HG02610 (cell line): ENCODE data around the gene TSPAN32.
"Not testable (repeated sequence)": the region's sequence is repeated elsewhere in the genome, so short reads cannot be mapped to it uniquely, and the experiment has no call there.

Experiments used
- ATAC-seq: cut with Tn5 transposase; IDR thresholded peaks from one replicate; pipeline ENCODE4 v1.9.1; 2021; ENCODE audit warnings: mild to moderate bottlenecking, moderate library complexity; ENCODE audit not compliant: unreplicated experiment

The TSPAN32 gene

DNA sequence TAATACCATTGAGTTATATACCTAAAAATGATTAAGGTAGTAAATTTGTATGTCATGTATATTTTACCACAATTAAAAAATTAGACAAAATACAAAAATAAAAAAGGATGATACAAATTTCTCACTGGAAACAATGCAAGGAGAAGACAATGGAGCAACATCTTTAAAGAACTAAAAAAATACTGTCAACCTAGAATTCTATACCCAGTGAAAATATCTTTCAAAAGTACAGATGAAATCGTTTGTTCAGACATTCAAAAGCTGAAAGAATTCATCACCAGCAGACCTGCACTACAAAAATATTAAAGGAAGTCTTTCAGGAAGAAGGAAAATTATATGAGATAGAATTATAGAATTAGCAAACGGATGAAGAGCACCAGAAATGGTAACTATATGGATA lies 21.6 kb upstream of the TSPAN32 start:
- ATAC-seq: no peak

DNA sequence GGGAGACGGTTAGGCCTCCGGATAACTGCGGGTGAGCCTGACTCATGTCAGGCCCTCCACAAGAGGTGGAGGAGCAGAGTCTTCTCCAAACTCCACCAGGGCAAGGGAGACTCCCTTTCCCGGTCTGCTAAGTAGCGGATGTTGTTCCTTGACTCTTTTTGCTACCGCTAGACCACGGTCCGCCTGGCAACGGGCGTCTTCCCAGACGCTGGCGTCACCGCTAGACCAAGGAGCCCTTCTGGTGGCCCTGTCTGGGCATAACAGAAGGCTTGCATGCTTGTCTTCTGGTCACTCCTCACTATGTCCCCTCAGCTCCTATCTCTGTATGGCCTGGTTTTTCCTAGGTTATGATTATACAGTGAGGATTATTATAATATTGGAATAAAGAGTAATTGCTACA lies 15.5 kb upstream of the TSPAN32 start:
- not testable (repeated sequence) for ATAC-seq

DNA sequence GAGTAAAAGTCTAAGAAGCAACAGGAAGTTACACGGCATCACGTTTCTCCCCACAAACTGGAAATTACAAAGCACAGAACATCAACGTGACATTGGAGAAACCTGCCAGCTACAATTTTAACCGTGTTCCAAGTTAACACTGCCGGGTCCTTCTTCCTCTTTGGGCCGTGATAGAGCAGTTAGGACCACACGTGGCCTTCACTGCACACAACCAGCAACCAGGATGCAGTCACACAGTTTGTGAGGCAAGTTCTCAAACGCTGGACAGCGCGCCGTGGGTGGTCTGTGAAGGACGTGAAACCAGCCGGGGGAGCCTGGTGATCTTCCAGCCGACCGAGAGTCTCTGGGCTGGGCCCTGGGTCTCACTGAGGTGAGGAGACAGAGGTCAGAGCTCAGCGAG lies 14.7 kb upstream of the TSPAN32 start:
- ATAC-seq: no peak

DNA sequence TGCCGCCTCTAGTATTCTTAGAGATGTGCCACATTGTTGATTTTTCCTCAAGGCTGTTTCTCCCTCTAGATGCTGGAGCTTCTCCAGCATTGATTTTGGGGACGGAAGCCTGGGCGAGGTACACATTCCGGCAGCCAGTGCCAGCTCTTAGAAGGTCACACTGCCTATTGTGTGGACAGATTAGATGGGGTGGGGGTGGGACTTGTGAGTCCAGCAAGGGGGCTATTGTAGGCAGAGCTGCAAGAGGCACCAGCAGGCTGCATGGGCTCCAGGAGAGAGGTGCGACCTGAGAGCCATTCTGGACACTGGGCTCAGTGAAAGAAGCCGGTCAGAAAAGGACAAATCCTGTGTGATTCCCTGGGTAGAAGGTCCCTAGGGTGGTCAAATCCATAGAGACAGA lies 12.5 kb upstream of the TSPAN32 start:
- no peak for ATAC-seq

DNA sequence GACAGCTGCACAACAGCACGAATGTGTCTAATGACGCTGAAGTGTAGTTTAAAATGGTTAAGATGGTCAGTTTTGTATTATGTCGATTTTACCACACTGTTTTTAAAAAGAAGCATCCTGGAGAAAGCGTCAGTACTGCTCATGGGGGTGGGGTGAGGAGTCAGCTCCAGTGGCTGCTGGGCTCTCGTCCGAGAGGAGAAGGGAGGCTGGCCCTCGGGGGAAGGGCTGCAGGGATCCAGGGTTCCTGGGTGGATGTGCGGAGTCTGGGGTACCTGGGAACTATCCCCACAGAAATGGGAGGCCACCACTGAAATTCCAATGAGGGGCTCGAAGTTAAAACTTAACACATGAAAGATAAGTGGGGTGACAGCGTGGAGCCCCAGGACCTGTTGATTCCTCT lies 12.0 kb upstream of the TSPAN32 start:
- no peak for ATAC-seq

DNA sequence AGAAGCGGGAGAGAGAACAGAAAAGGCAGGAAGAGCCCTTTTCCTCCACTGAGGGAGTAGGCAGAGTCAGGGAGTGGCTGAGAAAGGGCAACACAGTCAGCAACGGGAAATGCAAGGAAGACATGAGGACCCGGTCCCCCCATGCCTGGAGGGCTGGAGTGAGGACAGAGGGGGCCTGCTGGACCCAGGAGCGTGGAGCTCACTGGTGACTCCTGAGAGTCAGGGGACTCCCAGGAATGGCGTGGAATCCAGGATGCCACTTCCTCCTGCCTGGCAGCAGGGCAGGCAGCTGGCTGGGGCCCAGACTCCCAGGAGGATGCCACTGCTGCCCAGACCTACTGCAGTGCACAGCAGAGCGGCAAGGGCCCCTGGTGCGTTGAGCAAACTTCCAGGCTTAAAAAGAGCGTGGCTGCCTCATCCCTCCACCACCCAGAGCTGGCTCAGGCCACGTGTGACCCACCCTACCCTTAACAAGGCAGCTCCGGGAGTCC lies 11.4 kb upstream of the TSPAN32 start:
- ATAC-seq: no peak

DNA sequence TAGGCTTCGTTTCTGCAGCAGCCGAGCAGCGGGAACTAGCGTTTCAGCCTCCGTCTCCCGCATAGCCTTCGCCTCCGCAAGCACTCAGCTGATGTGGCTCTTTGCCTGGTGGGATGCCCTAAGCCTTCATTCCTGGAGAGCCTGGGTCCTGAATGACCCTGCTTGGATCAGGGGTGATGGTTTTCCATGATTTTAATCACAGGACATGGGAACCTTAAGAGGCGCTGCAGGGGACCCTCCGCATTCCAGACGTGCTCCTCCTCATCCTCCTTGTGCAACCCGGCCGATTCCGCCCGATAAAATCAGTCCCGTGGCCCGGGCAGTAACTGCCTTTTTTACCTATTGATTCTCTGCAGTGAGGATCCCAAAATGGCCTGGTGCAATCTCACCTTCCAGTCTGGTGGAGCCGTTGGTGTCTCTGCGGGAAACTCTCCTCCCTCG lies 8.3 kb upstream of the TSPAN32 start:
- no peak for ATAC-seq

DNA sequence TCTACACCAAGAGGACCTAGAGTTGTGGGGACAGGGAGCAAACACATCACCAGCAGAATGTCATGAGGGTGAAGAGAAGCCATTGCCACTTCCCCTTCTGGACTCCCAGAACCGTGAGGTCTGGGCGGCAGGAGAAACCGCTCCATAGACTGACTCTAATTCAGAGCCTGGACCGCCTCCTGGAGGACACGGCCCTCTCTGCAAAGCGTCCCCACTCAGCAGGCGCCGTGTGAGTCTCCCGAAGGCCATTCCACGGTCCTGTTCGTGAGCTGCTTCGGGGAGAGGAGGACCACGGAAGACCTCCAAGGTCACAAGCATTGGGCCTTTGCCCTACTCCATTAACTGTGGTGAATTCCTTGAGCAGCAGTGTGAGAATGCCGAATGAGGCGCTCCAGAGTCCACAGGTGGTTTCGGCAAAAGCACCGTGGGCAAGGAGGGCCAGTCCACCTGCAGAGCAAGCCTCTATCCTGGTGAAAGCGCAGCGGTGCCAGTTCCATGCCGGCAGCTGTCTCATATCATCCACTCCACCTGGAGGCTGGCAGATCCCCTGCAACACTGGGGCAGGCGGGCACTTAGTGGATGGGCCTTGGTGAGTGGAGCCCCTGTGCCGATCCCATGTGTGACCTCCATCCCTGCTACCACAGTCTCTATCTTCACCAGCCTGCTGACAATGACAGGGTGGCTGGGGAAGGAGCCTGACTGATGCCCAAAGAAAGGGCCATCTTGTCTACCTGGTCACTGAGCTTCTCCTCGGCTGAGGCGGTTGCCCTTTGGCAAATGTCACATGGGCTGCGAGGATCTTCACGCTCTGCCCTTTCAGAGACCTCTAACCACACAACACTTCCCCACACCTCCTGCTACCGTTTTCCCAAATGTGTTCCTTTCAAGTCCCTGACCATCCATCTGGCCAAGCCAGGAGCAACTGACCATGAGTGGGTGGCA lies 7.6 kb upstream of the TSPAN32 start:
- ATAC-seq: no peak

DNA sequence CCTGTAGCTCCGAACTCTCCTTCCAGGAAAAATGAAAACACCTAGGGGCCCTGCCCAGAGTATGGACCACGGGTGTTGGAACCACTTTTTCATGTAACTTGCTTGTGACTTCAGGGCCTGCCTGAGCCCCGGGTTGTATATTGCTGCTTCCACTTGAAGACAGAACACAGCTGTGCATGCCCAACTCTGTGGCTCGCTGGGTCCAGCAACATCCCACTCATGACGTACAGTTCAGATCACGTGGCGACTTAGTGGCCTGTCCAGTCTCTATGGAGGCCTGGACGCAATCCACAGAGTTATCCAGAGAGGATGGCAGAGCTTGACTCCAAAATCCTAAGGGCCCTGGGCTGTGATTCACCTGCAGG lies 6.9 kb upstream of the TSPAN32 start:
- ATAC-seq: no peak

DNA sequence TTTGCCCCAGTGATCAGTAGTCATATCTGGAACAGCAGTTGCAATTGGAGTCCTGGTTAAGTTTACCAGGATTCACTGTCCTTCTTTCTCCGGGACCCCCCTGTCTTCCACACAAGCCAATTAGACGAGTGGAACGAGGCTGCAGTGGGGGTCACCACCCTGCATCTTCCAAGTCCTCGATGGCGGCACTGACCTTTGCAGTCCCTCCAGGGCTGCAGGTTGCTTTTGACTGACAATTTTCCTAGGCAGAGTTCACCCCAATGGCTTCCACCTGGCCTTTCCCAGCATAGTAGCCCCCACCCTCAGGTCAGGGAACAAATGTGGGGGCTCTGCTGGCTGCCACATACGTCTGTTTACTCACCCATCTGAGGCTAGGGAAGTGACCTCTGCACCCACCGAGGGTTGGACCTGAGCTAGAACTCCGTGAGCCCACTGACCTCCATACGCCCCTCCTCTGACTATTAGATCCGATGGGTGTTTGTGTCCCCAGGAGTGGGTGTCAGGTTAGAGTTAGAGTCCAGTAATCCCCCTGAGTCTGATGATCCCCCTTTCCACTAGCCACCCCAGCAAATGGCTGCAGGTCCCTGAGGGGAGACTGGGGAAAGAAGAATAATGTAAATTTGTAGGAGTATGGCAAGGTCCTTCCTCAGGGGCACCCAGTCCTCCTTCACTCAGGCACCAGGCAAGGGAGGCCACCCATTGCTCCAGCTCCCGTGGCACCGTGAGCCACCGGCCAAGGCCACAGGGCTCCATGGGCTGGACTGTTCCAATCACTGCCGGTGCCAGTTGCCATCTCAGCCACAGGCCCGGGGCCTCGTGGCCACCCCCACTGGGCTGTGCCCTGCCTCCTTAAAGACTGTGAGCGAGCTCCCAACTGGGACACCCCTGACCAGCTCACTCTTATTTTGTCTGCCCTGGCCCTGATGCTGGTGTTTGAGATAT lies 5.6 kb upstream of the TSPAN32 start:
- no peak for ATAC-seq

DNA sequence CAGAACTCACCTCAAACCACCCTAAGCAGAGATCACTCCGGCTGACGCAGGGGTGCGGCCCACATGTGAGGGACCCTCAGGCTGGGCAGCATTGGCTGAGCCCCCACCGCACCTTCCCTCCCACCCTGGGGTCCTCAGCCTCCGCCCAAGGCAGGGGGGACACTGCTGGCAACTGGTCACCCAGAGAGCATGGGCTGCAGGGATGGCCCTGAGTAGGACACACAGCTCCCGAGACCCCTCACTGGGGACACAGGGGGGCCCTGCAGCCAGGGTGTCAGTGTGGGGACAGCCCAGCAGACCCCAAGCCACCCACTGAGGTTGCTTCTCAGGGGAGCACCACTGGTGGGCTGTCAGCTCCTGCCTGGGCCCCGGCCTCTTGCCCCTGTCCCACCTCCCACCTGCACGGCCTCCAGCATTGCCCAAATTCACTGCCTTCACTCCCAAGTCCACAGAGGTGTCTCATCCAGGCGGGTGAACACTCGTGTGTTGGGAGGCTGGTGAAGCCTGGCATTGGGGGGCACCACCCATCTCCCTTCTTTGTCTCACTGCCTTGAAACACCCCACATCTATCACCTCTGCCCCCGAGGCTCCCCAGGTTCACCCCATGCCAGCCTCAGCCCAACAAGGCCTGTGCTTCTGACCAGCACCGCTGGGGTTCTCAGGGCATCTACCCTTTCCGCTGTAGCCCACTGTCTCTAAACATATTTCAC lies 4.7 kb upstream of the TSPAN32 start:
- no peak for ATAC-seq

DNA sequence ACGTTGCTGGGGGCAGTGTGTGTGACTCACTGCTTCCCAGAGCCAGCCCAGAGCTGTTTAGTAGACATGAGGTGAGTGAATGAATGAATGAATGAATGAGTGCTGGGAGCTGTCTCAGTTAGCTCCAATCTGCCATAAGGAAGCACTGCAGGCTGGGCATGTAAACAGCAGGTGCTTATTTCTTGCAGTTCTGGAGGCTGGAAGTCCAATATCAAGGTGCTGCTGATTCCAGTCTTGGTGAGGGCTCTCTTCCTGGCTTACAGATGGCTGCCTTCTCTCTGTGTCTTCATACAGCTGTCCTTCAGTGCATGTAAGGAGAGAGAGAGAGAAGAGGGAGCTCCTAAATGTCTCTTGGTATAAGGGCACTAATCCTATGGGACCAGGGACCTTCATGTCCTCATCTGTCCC lies 4.2 kb upstream of the TSPAN32 start:
- ATAC-seq: no peak

DNA sequence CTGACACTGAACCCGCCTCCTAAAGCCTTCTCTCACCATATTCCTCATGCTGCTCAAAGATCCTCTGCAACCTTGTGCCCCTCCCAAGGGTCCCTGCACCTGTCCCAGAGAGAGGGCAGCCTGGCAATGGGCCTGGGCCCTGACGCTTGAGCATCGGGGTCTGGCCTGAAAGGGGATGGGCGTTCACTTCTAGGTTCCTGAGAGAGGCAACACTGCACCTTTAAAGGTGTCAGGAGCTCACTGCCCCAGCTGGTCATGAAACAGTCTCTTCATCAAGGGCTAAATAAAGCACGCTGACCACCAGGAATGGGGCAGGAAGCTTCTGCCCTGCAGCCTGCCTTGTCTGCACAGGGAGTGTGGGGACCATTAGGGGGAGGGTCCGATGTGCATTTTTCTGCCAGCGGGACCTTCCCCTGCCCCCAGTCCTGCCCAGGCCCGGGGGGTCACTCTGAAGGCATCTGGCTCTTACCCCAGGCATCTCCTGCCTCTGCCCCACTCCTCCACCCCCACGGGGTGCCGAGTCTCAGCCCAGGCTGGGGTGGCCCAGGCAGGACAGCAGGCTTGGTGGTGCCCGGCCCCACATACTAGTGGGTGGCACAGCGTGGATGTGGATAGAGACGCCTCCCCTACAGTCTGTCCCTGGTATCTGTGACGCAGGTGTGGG lies 3.5 kb upstream of the TSPAN32 start:
- ATAC-seq: no peak

DNA sequence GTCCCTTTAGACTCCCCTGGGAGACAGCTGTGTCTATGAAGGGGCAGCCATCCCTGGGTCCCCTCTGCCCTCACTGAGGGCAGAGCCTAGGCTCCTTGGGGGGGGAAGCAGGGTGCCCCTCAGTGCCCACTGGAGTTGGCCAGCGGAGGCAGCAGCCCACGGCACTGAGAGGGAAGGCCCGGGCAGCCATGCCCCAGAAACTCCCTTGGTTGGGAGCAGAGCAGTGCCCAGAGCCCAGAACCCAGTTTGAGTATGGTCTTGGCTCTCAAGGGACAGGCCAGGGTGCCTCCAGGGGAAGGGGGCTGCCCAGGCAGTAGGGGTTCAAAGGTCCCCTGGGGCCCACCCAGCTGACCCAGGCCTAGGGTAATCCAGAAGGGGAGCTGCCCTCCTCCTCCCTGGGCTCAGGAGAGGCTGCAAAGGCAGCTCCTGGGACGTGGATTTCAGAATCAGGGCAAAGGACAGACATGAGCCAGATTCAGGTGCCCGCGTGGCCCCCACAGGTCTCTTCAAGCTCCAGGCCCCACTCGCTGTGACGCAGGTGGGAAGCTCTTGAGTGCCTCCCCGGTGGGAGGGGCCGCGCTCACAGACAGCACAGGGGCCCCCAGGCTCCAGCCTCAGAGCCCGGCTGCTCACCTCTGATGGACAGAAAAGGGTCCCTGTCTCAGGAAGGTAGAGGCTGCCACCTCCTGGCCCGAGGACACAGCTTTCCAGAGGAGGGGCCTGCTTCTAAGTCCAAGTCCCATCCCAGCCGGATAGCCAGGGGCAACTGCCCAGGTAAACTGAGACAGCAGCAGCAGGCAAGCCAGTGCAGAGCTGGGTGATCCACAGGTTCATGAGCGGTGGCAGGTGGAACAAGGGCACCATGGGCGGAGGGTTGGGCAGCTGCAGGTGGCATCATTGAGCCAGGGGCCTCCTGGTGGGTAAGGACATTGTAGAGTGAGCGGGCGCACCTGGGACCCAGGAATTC lies 2.7 kb upstream of the TSPAN32 start:
- no peak for ATAC-seq

DNA sequence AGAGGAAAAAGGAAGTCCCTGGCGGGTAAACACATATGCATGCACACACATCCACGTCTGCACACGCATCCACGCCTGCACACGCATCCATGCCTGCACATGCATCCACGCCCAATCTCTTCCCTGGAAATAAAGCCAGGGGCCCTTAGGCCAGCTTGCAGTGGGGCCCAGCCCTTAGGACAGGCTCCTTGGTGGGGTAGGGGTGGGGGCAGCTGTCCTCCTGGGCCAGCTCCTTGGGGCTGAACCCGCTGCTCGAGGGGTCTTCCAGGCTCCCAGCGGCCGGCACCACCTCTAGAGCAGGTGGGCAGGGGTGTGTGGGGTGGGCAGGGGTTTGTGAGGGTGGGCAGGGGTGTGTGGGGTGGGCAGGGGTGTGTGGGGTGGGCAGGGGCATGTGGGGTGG lies 2.0 kb upstream of the TSPAN32 start:
- ATAC-seq: no peak

DNA sequence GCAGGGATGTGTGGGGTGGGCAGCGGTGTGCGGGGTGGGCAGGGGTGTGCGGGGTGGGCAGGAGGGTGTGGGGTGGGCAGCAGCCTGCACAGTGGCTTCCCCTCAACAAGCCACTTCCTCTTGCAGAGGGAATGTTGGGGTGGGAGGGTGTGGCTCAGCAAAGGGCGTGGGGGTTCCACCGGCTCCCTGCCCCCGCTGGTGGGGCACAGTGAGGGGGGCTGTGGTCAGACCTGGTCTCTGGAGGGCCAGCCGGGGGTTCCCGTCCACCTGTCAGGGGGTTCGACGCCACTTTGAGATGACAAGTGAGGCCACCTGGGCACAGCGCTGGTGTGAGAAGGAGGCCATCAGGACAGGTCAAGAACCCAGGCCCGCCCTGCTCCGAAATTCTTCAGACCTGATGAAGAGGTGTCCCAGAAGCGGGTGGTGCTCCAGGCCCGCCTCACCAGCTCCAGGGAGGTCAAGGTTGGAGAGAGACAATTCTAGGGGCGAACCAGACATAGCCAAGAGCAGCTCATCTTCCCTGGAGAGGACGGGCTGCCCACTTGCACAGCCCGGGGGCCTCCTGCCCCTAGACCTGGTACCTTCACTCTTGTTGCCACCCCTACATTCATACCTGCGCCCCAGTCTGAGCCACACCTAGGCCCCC lies 1.4 kb upstream of the TSPAN32 start:
- ATAC-seq: no peak

DNA sequence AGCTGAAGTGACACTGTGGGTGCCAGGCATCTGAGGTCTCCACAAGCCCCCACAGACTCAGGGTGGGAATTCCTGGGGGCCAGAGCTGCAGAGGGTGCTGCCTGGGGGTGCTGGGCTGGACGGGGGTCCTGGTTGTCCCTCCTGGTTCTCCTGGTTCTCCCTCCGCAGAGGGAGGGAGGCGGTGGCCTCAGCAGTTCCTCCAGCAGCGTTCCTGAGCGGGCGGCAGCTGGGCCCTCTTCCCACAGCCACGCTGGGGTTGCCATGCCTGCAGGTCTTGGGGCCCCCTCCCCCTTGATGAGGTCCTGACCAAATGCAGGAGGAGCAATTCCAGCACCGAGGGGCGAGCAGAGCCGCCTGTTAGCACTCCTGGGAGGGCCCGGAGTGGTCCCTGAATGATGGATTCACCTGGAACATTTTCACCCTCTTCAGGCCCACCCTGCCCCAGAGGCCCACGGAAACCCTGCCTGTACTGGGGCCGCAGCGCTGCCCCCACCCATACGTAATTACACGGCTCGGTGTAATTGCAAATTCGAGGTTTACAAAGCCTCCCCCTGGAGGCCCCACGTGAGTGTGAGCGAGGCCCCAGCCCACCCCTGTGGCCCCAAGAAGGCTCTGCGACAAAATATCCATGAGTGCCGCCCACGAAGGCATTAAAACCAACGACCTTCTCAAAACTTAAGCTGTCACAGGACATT lies 730 bp upstream of the TSPAN32 start:
- no peak for ATAC-seq

DNA sequence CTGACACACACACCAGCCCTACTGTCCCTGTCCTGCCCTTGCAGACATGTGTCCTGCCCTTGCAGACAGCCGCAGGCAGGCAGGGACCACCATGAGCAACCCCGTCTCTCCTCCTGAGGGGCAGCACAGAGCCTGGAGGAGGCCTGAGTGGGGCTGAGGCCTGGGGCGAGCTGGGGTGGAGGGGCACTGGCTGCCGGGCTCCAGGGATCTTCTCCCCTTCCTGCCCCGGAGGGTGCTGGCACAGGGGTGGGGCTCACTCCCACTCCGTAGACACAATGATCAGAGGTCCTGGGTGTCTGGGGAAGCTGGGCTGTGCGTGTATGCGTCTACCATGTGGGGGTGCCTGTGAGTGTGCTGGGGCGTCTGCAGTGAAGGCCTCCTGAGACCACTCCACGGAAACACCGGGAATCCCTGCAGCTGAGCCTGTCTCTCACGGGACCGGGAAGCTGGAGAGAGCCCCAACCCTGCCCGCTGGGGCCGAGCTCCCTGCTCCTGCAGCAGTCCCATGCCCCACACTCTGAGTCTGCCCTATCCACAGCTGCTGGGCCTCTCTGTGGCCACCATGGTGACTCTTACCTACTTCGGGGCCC lies 588 bp downstream of the TSPAN32 start:
- no peak for ATAC-seq
